HG02852 (cell line): ENCODE measurements around the gene DUSP22.

Source experiments
- ATAC-seq: cut with Tn5 transposase; IDR thresholded peaks from one replicate; pipeline ENCODE4 v1.9.1; 2021; ENCODE audit warnings: mild to moderate bottlenecking, moderate library complexity; ENCODE audit not compliant: unreplicated experiment

DUSP22 gene

DNA sequence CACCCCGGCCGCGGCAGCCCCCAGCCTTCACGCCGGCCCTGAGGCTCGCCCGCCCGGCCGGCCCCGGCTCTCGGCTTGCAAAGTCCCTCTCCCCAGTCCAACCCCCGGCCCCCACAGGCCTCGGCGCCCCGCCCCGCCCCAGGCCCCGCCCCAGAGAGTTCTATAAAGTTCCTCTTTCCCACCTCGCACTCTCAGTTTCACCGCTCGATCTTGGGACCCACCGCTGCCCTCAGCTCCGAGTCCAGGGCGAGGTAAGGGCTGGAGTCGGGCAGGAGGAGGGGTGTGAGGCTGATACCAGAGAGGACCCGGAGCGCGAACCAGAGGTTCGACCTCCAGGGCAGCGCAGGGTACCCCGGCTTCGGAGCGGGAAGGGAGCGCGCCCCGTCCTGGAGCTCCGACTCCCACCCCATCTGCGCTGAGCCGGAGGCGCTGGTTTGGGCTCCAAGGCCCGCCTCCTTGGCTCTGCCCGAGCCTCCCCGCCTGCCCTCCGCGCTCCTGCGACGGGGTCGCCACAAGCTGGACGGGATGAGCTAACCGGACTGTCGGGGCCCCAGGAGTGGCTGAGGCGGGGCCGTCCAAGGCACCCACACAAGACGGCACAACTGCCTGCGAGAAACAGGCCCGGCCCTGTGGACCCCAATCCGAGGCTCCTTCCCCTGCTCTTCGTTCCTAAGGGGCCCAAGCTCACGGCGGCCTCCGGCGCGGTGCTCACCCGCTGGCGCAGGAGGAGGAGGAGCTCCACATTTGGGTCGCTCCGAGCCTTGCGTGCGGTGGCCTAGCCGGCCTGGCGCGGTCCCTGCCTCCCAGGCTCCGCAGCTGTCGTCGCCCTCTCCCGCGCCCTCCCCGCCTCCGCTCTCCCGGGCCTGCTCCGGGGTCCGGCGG is 99.5 kb downstream of the DUSP22 start, which contains the start of gene IRF4:
Gene IRF4 (plus strand): TSS at position 194 of the 882 bp plus-strand sequence. CDS start 1,401 bp downstream, outside the sequence.
- ATAC-seq, result peak; percentile 43

- ATAC-seq, result no peak
These were observed 100.4 kb downstream of the DUSP22 start for GRCh38 chr6:392441-393390.

DNA sequence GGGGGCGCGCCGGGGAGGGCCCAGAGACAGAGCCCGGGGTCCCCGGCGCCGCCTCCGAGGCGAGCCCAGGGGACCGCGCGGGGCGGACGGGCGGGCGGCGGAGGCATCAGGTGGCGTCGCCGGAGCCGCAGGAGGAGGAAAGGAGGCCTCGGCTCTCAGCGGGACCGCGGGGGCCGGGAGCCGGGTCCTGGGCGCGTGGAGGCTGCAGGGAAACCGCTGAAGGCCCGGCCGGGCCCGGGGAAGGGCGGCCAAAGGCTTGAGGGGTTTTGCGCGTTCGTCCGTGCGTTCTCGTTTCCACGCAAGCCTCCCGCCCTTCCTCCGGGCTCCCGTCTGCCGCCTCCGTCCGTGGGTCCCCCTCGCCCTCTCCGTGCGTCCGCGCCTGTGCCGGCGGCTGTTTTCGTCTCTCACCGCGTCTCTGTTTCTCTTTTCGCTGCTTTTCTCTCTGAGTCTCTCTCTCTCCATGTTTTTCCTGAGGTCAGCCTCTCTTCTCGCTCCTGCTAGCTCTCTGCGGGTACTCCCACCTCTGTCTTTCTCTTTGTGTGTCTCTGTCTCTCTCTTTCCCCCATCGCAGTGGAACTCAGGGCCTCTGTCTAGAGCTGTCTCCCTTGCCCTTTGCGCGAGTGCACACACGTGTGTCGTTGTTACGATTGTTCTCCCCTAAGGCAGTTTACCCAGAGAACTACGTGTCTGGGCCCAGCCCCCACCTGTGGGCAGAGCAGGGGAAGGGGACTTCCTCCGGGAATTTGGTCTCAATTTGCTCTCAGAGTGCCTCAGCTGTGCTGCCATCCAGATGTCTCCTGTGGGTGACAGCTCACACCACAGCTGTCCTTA is 101.3 kb downstream of the DUSP22 start:
- no peak for ATAC-seq

DNA sequence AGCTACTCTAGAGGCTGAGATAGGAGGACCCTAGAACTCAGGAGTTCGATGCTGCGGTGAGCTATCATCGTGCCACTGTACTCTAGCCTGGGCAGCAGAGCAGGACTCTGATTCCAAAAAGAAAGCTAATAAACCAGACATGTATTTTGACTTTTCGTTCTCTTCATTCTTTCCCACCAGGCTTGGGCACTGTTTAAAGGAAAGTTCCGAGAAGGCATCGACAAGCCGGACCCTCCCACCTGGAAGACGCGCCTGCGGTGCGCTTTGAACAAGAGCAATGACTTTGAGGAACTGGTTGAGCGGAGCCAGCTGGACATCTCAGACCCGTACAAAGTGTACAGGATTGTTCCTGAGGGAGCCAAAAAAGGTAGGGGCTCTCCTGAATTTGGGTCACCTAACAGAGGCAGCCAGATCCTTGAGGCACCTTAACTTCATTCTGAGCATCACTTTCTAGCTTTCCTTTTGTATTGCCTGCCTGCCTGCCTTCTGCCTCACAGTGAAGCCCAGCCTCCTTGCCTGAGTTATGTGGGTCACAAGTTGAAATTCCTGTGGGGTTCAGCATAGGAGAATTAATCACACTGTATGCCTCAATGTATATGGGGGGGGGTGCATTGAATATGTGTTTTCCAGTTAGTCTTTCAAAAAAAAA is 102.5 kb downstream of the DUSP22 start:
- ATAC-seq, result no peak

DNA sequence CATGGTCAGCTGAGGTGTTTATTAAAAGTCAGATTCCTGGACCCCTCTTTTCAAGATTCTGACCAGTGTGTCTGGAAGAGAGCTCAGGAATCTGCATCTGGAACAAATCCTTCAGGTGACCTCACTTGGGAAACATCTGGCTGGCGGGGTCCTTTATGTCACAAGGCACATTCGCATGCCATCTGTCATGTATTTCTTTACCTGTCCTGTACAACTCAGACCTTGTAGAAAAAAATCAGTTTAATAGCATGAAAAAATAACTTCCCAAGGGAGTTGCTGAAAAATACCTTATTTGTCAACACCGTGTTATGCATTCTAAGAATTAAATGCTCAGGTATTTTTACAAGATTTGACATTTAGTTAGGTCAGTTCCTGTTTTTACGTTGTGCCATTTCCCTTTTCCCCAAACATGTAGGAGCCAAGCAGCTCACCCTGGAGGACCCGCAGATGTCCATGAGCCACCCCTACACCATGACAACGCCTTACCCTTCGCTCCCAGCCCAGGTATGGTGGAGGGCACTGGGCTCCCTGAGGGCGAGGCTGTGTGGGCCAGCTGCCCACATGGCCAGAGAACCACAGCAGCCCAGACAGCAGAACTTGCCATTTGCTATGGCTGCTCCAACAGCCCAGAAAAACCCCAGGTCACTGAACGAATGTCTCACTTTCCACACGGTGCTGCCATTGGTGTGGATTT is 103.3 kb downstream of the DUSP22 start:
- ATAC-seq, result no peak

- ATAC-seq, result no peak
These were observed 103.8 kb downstream of the DUSP22 start for GRCh38 chr6:396126-396520.

- no peak for ATAC-seq
These were observed 104.8 kb downstream of the DUSP22 start for GRCh38 chr6:397056-397455.

- ATAC-seq, result no peak
These were observed 105.3 kb downstream of the DUSP22 start for GRCh38 chr6:397604-398003.

GRCh38 chr6:398065-398464 is 105.8 kb downstream of the DUSP22 start:
- ATAC-seq, result no peak

- no peak for ATAC-seq
These were observed 106.3 kb downstream of the DUSP22 start for GRCh38 chr6:398558-399078.

GRCh38 chr6:399785-400534 is 107.7 kb downstream of the DUSP22 start:
- ATAC-seq, result peak; percentile 31

GRCh38 chr6:400815-401214 is 108.5 kb downstream of the DUSP22 start:
- no peak for ATAC-seq
